Fibroblast of lung (primary cell): ENCODE data around the gene NEBL. TPM values are rescaled to one million over a fixed set of nuclear protein-coding genes. Genes with fewer than 3 reads are reported as not detected.

ENCODE experiments used
- DNase-seq, 2 donors: peaks; one replicate each; pipeline versions ENCODE4 v3.0.0 to v3.0.0-alpha.2; 2010; ENCODE audit warnings: low read depth in 2 of 2
- H2AFZ ChIP-seq: 2 replicates; pipeline ENCODE4 v1.5.1; 2012; ENCODE audit warnings: low read length, control low read depth, inconsistent platforms
- H3K27ac ChIP-seq: 2 replicates; pipeline ENCODE4 v1.5.1; 2011; ENCODE audit warnings: low read length, control low read depth; ENCODE audit not compliant: insufficient read depth
- H3K27me3 ChIP-seq: 2 replicates; pipeline ENCODE4 v1.5.1; 2011; ENCODE audit warnings: mild to moderate bottlenecking, low read length; ENCODE audit not compliant: control insufficient read depth, insufficient read depth
- H3K36me3 ChIP-seq: 2 replicates; pipeline ENCODE4 v1.5.1; 2011; ENCODE audit warnings: low read length; ENCODE audit not compliant: control insufficient read depth, insufficient read depth
- H3K4me1 ChIP-seq: 2 replicates; pipeline ENCODE4 v1.5.1; 2011; ENCODE audit warnings: low read length; ENCODE audit not compliant: control insufficient read depth, insufficient read depth; ENCODE audit errors: extremely low read depth
- H3K4me2 ChIP-seq: 2 replicates; pipeline ENCODE4 v1.5.1; 2011; ENCODE audit warnings: low read length, control low read depth; ENCODE audit not compliant: insufficient read depth; ENCODE audit errors: extremely low read depth
- H3K4me3 ChIP-seq, 4 experiments: fragments of 200-600 bp in 1 of 4; sonication (generic) in 1 of 4; replicated peaks in 1 of 4; 2 replicates each; pipeline ENCODE4 v1.5.1; 2011 to 2016; ENCODE audit warnings: low read length in 4 of 4, low read depth in 3 of 4, mild to moderate bottlenecking in 3 of 4, control low read depth in 2 of 4, inconsistent platforms in 1 of 4, mixed read lengths in 1 of 4; ENCODE audit not compliant: insufficient read depth in 1 of 4; ENCODE audit errors: control extremely low read depth in 1 of 4
- H3K79me2 ChIP-seq: 2 replicates; pipeline ENCODE4 v1.5.1; 2012; ENCODE audit warnings: mild to moderate bottlenecking, low read length, inconsistent platforms; ENCODE audit not compliant: control insufficient read depth, insufficient read depth
- H3K9ac ChIP-seq: 2 replicates; pipeline ENCODE4 v1.5.1; 2011; ENCODE audit warnings: mild to moderate bottlenecking, low read length, control low read depth; ENCODE audit not compliant: insufficient read depth
- H3K9me3 ChIP-seq: 2 replicates; pipeline ENCODE4 v1.5.1; 2012; ENCODE audit warnings: low read depth, low read length; ENCODE audit not compliant: control insufficient read depth, insufficient read depth
- H4K20me1 ChIP-seq: 2 replicates; pipeline ENCODE4 v1.5.1; 2011; ENCODE audit warnings: low read length; ENCODE audit not compliant: control insufficient read depth, insufficient read depth; ENCODE audit errors: extremely low read depth
- EZH2 ChIP-seq: IDR thresholded peaks from 2 replicates; pipeline ENCODE4 v1.5.1; 2012; ENCODE audit warnings: low read length, control low read depth, mild to moderate bottlenecking; ENCODE audit errors: missing control alignments
- polyA plus RNA-seq, 2 donors: library from polyadenylated mRNA; depleted of rRNA in 1 of 2; stranded (reverse) in 1 of 2; unstranded in 1 of 2; fragments of >200 nt; gene quantifications; 2 replicates each; pipeline ENCODE4 v1.2.1, GENCODE V29; 2011 to 2012; ENCODE audit warnings: missing spikeins in 1 of 2
- total RNA-seq: library from RNA; depleted of rRNA; stranded (reverse); fragments of >200 nt; gene quantifications from 2 replicates; pipeline ENCODE4 v1.2.1, GENCODE V29; 2014
- TF ChIP-seq, protein P1 (sequence below), 2 donors: IDR thresholded peaks in 1 of 2; conservative IDR thresholded peaks in 1 of 2; 1 replicate in 1 of 2; 2 replicates in 1 of 2; pipeline ENCODE4 v1.5.1; 2011 to 2012; ENCODE audit warnings: low read length in 2 of 2, control low read depth in 1 of 2, inconsistent platforms in 1 of 2, low read depth in 1 of 2, mild to moderate bottlenecking in 1 of 2

The NEBL gene
- total and polyA plus RNA-seq, 2 donors (not counting 1 experiment from before 2014, with no cell fraction given): 0.11 to 0.33 TPM

DNA sequence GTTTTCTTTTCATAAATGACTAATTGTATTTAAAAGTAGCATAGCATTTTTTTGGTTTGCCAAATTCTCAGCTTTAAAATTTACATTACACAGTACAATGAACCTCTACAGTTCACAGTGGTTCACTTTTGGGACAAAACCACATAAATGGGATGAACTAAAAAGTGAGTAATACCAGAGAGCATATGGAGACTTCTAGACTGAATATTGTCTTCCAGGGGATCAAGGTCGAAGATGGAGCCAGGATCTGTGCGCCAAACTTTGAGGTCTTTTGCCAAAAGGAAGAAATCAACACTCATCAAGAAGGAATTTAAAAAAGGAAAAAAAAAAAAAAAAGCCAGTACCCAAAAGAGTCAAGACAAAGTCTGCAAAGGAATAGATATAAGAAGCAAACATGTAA, 87.5 kb downstream of the NEBL start:
- H3K9me3 ChIP-seq: no peaks in the 10 kb centered on the region
- TF ChIP-seq, protein P1, sequence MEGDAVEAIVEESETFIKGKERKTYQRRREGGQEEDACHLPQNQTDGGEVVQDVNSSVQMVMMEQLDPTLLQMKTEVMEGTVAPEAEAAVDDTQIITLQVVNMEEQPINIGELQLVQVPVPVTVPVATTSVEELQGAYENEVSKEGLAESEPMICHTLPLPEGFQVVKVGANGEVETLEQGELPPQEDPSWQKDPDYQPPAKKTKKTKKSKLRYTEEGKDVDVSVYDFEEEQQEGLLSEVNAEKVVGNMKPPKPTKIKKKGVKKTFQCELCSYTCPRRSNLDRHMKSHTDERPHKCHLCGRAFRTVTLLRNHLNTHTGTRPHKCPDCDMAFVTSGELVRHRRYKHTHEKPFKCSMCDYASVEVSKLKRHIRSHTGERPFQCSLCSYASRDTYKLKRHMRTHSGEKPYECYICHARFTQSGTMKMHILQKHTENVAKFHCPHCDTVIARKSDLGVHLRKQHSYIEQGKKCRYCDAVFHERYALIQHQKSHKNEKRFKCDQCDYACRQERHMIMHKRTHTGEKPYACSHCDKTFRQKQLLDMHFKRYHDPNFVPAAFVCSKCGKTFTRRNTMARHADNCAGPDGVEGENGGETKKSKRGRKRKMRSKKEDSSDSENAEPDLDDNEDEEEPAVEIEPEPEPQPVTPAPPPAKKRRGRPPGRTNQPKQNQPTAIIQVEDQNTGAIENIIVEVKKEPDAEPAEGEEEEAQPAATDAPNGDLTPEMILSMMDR (conservative IDR thresholded peaks at IDR 0.05 in 1 of 2, IDR thresholded peaks at IDR 0.05 in 1 of 2; ENCODE audit: low read depth in 1 of 2, low read length in 2 of 2): no peak
- no peak for TF ChIP-seq EZH2
- H3K4me2 ChIP-seq: no peak overlapping the region
- no peak overlapping the region for H3K4me3 ChIP-seq
- H3K36me3 ChIP-seq: no peaks in the 10 kb centered on the region
- no peaks in the 10 kb centered on the region for H4K20me1 ChIP-seq
- peak in 1 of 2 donors; percentile 25 for DNase-seq
- no peak overlapping the region for H2AFZ ChIP-seq
- no peaks in the 10 kb centered on the region for H3K79me2 ChIP-seq
- no peaks in the 10 kb centered on the region for H3K27me3 ChIP-seq
- H3K4me1 ChIP-seq: no peaks in the 10 kb centered on the region
- no peak overlapping the region for H3K9ac ChIP-seq
- H3K27ac ChIP-seq: no peak overlapping the region

DNA sequence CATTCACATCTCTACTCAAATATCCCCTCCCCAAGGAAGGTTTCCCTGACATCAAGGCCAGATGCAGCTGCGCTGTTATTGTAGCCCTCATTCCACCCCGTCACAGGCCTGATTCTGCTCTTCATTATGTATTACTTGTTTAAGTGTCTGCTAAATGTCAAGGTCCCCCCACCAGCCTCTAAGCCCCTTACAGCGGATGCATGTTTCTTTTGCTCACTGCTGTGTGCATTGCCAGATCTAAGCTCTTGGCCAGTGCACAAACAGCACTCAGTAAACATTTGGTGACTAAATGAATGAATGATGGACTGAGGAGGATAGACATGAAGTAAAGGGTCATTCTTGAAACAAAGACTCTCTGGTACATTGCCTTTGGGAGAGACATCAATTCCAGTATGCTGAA, 90.6 kb downstream of the NEBL start:
- no peak overlapping the region for H3K9ac ChIP-seq
- H3K4me1 ChIP-seq: no peaks in the 10 kb centered on the region
- DNase-seq: no peak
- TF ChIP-seq EZH2: no peak
- TF ChIP-seq, protein P1 (conservative IDR thresholded peaks at IDR 0.05 in 1 of 2, IDR thresholded peaks at IDR 0.05 in 1 of 2; ENCODE audit: low read depth in 1 of 2, low read length in 2 of 2): no peak
- no peak overlapping the region for H3K4me3 ChIP-seq
- H3K27me3 ChIP-seq: no peaks in the 10 kb centered on the region
- no peaks in the 10 kb centered on the region for H3K36me3 ChIP-seq
- no peaks in the 10 kb centered on the region for H4K20me1 ChIP-seq
- no peaks in the 10 kb centered on the region for H3K79me2 ChIP-seq
- no peak overlapping the region for H3K4me2 ChIP-seq
- no peak overlapping the region for H3K27ac ChIP-seq
- no peaks in the 10 kb centered on the region for H3K9me3 ChIP-seq
- no peak overlapping the region for H2AFZ ChIP-seq

DNA sequence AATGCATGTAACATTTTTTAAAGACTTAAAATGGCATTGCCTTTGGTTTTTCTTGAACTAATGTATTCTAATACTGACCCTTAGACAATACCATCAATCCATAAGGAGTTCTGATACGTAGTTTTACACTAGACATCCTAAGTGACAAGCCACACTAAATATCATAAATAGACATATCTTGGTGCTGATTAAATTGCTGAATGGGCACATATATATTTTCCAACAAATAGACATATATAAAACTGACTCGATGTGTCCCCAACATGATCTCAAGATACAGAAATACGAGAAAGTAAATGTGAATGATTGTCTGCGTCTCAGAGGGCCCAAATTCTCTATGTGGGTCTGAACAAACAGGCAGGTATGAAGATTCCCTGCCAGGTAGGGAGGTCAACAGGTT, 99.8 kb downstream of the NEBL start:
- TF ChIP-seq, protein P1 (conservative IDR thresholded peaks at IDR 0.05 in 1 of 2, IDR thresholded peaks at IDR 0.05 in 1 of 2; ENCODE audit: low read depth in 1 of 2, low read length in 2 of 2): no peak
- TF ChIP-seq EZH2: no peak
- H3K4me3 ChIP-seq: no peak overlapping the region
- no peaks in the 10 kb centered on the region for H3K36me3 ChIP-seq
- H3K27me3 ChIP-seq: no peaks in the 10 kb centered on the region
- no peaks in the 10 kb centered on the region for H4K20me1 ChIP-seq
- no peak for DNase-seq
- H3K27ac ChIP-seq: no peak overlapping the region
- H2AFZ ChIP-seq: no peak overlapping the region
- H3K9ac ChIP-seq: no peak overlapping the region
- H3K9me3 ChIP-seq: no peaks in the 10 kb centered on the region
- no peaks in the 10 kb centered on the region for H3K79me2 ChIP-seq
- no peaks in the 10 kb centered on the region for H3K4me1 ChIP-seq
- no peak overlapping the region for H3K4me2 ChIP-seq
